NCI-H1694 treated with DMSO at 0.1 percent for 48 hours (cell line): Measurements from ENCODE around the gene RAPGEF1.

ENCODE experiments used
- DNase-seq: peaks from one replicate; lab custom pipeline; 2025; lab: John Stamatoyannopoulos, UW

RAPGEF1 gene

GRCh38 chr9:131650254-131650653 is 89.6 kb downstream of the RAPGEF1 start:
- DNase-seq, result no peak

- no peak for DNase-seq
Measured at GRCh38 chr9:131649646-131650045, 90.2 kb downstream of the RAPGEF1 start.

- no peak for DNase-seq
Measured at GRCh38 chr9:131645078-131645776, 94.6 kb downstream of the RAPGEF1 start.

GRCh38 chr9:131642496-131643083 is 97.3 kb downstream of the RAPGEF1 start:
- no peak for DNase-seq

GRCh38 chr9:131641618-131642495 is 98.0 kb downstream of the RAPGEF1 start:
- no peak for DNase-seq

- no peak for DNase-seq
Measured at GRCh38 chr9:131640438-131641137, 99.3 kb downstream of the RAPGEF1 start.

GRCh38 chr9:131639769-131640437 is 100.0 kb downstream of the RAPGEF1 start:
- no peak for DNase-seq

GRCh38 chr9:131636593-131636992 is 103.3 kb downstream of the RAPGEF1 start:
- no peak for DNase-seq

- DNase-seq, result no peak
Measured at GRCh38 chr9:131635892-131636291, 104.0 kb downstream of the RAPGEF1 start.

GRCh38 chr9:131635285-131635684 is 104.6 kb downstream of the RAPGEF1 start:
- DNase-seq, result no peak

- DNase-seq, result peak; percentile 45
Measured at GRCh38 chr9:131633491-131634031, 106.3 kb downstream of the RAPGEF1 start.

GRCh38 chr9:131631306-131631705 is 108.6 kb downstream of the RAPGEF1 start:
- no peak for DNase-seq

GRCh38 chr9:131630205-131630831 is 109.6 kb downstream of the RAPGEF1 start:
- DNase-seq, result no peak

- no peak for DNase-seq
Measured at GRCh38 chr9:131629825-131630204, 110.1 kb downstream of the RAPGEF1 start.

- DNase-seq, result no peak
Measured at GRCh38 chr9:131629226-131629500, 110.7 kb downstream of the RAPGEF1 start.

- no peak for DNase-seq
Measured at GRCh38 chr9:131628459-131629225, 111.2 kb downstream of the RAPGEF1 start.

GRCh38 chr9:131627648-131628458 is 112.0 kb downstream of the RAPGEF1 start:
- DNase-seq, result no peak

GRCh38 chr9:131627326-131627647 is 112.6 kb downstream of the RAPGEF1 start:
- DNase-seq, result no peak

- DNase-seq, result no peak
Measured at GRCh38 chr9:131625790-131626670, 113.8 kb downstream of the RAPGEF1 start.
